Measurements from ENCODE around the gene SMCHD1.

GRCh38 chr18:2851771-2852170, 196.2 kb downstream of the SMCHD1 start:
- no peak for TF ChIP-seq CTCF (conservative IDR thresholded peaks at IDR 0.05; ENCODE audit: low read depth, low read length)
- no peak for TF ChIP-seq EZH2 (IDR thresholded peaks at IDR 0.05; ENCODE audit: low read length, unreplicated experiment)
- no peak for TF ChIP-seq EZH2phosphoT487 (IDR thresholded peaks at IDR 0.05; ENCODE audit: borderline replicate concordance, low read length)
